Measurements from ENCODE around the gene SAP30BP. TPM values are rescaled to one million over a fixed set of nuclear protein-coding genes. Genes with fewer than 3 reads are reported as not detected.

SAP30BP gene
- total and polyA plus RNA-seq, 2 donors from 2014 or later: 62.9 to 95.1 TPM

DNA sequence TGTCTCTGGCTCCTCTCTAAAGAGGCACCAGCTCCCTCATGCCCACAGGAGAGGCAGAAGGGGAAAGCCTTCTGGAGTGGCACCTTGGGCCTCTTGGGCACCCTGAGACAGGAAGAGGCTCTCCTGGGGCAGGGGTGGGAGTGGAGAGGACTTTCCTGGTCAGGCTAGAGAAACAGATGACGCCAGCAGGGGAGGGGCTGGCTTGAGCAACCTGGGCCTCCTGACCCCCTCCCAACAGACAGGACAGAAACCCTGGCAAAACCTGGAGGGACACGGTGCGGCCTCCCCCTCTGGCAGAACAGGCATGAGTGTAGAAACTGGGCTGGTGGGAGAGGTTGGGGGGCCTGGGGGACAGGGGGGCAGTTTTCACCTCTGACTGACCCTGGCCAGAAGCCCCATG is 27.8 kb upstream of the SAP30BP start:
- Histone ChIP-seq H3K4me3 (ENCODE audit: low read length in 3 of 3) (peak overlapping the region in 1 of 3 donors; percentile 43), H3K9ac (ENCODE audit: low read length in 3 of 3) (peak overlapping the region in 1 of 3 donors; percentile 85), H3K4me1 (ENCODE audit: control insufficient read depth in 2 of 3, insufficient read depth in 2 of 3, low read depth in 1 of 3, low read length in 3 of 3) (peaks cover 2 to 55% (median 49%) of the 10 kb centered on the region in 3 donors), H3K27me3 (ENCODE audit: control insufficient read depth, insufficient read depth, low read length) (no peaks in the 10 kb centered on the region), H3K27ac (ENCODE audit: low read depth in 2 of 2, low read length in 2 of 2) (peak overlapping the region; percentile 82 to 96), H3K36me3 (ENCODE audit: control insufficient read depth in 2 of 3, insufficient read depth in 3 of 3, low read length in 3 of 3) (no peaks in the 10 kb centered on the region), H3K9me3 (ENCODE audit: control insufficient read depth in 2 of 3, insufficient read depth in 1 of 3, low read length in 3 of 3) (no peaks in the 10 kb centered on the region)
- TF ChIP-seq, protein P1, sequence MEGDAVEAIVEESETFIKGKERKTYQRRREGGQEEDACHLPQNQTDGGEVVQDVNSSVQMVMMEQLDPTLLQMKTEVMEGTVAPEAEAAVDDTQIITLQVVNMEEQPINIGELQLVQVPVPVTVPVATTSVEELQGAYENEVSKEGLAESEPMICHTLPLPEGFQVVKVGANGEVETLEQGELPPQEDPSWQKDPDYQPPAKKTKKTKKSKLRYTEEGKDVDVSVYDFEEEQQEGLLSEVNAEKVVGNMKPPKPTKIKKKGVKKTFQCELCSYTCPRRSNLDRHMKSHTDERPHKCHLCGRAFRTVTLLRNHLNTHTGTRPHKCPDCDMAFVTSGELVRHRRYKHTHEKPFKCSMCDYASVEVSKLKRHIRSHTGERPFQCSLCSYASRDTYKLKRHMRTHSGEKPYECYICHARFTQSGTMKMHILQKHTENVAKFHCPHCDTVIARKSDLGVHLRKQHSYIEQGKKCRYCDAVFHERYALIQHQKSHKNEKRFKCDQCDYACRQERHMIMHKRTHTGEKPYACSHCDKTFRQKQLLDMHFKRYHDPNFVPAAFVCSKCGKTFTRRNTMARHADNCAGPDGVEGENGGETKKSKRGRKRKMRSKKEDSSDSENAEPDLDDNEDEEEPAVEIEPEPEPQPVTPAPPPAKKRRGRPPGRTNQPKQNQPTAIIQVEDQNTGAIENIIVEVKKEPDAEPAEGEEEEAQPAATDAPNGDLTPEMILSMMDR (IDR thresholded peaks at IDR 0.05; ENCODE audit: borderline replicate concordance, extremely low read depth, insufficient read depth): no peak
- peak in 2 of 5 donors; percentile 22 to 84 for DNase-seq
- intact Hi-C loops (cut with DNase I): no loop called here
- FAIRE-seq: no peak

- Histone ChIP-seq H3K4me3 (ENCODE audit: low read length in 3 of 3) (peak overlapping the region; percentile 20 to 43 (median 36)), H3K9ac (ENCODE audit: low read length in 3 of 3) (peak overlapping the region in 2 of 3 donors; percentile 12 to 85), H3K4me1 (ENCODE audit: control insufficient read depth in 2 of 3, insufficient read depth in 2 of 3, low read depth in 1 of 3, low read length in 3 of 3) (peaks cover 2 to 57% (median 52%) of the 10 kb centered on the region in 3 donors), H3K36me3 (ENCODE audit: control insufficient read depth in 2 of 3, insufficient read depth in 3 of 3, low read length in 3 of 3) (no peaks in the 10 kb centered on the region), H3K27me3 (ENCODE audit: control insufficient read depth, insufficient read depth, low read length) (no peaks in the 10 kb centered on the region), H3K27ac (ENCODE audit: low read depth in 2 of 2, low read length in 2 of 2) (peak overlapping the region; percentile 82 to 96), H3K9me3 (ENCODE audit: control insufficient read depth in 2 of 3, insufficient read depth in 1 of 3, low read length in 3 of 3) (no peaks in the 10 kb centered on the region)
- intact Hi-C loops (cut with DNase I): no loop called here
- TF ChIP-seq, protein P1 (IDR thresholded peaks at IDR 0.05; ENCODE audit: borderline replicate concordance, extremely low read depth, insufficient read depth): no peak
- DNase-seq (peak; percentile 75 to 92 (median 85)), FAIRE-seq (no peak)
Observed at GRCh38 chr17:75639771-75640555, 27.2 kb upstream of the SAP30BP start.

DNA sequence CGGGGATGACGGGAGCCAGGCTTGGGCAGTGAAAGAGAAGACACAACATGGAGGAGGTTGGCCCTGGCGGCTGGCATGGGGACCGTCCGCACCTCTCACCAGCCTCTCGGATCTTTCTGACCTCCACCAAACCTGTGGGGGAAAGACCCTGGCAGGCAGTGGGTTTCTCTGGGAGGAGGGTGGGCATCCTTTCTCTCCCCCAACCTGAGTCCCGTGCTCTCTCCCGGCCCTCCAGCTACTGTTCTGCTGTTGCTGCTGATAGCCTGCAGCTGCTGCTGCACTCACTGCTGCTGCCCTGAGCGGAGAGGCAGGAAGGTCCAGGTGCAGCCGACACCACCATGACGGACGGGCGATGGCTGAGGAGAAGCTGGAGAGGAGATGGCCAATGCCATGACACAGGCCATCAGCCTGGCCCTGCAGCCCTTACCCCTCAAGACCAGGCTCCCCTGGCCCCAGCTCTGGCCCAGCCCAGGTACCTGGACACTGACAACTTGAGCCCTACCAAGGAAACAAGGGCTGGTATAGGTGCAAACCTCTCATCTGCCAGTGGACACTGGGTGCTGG is 26.5 kb upstream of the SAP30BP start:
- Histone ChIP-seq H3K4me1 (ENCODE audit: control insufficient read depth in 2 of 3, insufficient read depth in 2 of 3, low read depth in 1 of 3, low read length in 3 of 3) (peaks cover 2 to 62% (median 58%) of the 10 kb centered on the region in 3 donors), H3K27me3 (ENCODE audit: control insufficient read depth, insufficient read depth, low read length) (no peaks in the 10 kb centered on the region), H3K27ac (ENCODE audit: low read depth in 2 of 2, low read length in 2 of 2) (peak overlapping the region; percentile 82 to 96), H3K9me3 (ENCODE audit: control insufficient read depth in 2 of 3, insufficient read depth in 1 of 3, low read length in 3 of 3) (no peaks in the 10 kb centered on the region), H3K4me3 (ENCODE audit: low read length in 3 of 3) (peak overlapping the region; percentile 4 to 43 (median 20)), H3K9ac (ENCODE audit: low read length in 3 of 3) (peak overlapping the region in 2 of 3 donors; percentile 4 to 85), H3K36me3 (ENCODE audit: control insufficient read depth in 2 of 3, insufficient read depth in 3 of 3, low read length in 3 of 3) (no peaks in the 10 kb centered on the region)
- FAIRE-seq (no peak), DNase-seq (peak in 1 of 5 donors; percentile 76)
- intact Hi-C loops (cut with DNase I): no loop called here
- TF ChIP-seq, protein P1 (IDR thresholded peaks at IDR 0.05; ENCODE audit: borderline replicate concordance, extremely low read depth, insufficient read depth): no peak

All from kidney (tissue), 14 donors.